ENCODE results near the gene TAS2R42.

DNA sequence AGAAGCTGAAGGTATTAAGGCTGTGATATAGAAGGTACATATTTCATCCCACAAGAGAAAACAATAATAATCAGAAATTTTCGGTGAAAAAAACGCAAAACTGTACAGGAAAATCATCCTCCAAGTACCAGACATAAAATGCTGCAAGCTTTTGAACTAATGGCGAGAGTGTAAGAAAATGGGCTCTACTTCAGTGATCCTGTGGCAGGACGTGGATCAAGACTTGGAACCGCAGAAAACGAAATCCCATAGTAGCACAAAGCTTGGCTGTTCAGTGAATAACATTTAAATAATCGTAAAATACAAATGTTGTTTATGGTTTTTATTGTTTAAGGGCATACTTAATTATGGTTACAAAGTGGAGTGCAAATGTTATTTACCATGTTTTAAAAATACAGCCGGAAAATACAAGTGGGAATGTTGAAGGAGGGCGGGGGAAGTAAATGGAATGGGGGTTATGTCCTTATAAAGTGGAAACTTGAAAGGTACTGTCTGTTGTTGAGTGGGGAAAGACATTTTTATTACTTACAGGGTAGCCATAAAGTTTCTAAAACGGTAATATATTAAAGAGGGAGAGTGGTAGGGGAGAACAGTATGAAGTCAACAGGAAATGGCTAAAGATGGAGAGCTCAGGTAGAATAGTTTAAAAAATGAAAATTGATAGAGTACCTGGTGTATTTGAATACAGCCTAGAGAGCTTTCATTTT is 14.6 kb downstream of the TAS2R42 start:
- TF ChIP-seq EP300 (IDR thresholded peaks at IDR 0.05) (no peak), POLR2A (IDR thresholded peaks at IDR 0.05) (no peak)
- TF ChIP-seq, protein P1, sequence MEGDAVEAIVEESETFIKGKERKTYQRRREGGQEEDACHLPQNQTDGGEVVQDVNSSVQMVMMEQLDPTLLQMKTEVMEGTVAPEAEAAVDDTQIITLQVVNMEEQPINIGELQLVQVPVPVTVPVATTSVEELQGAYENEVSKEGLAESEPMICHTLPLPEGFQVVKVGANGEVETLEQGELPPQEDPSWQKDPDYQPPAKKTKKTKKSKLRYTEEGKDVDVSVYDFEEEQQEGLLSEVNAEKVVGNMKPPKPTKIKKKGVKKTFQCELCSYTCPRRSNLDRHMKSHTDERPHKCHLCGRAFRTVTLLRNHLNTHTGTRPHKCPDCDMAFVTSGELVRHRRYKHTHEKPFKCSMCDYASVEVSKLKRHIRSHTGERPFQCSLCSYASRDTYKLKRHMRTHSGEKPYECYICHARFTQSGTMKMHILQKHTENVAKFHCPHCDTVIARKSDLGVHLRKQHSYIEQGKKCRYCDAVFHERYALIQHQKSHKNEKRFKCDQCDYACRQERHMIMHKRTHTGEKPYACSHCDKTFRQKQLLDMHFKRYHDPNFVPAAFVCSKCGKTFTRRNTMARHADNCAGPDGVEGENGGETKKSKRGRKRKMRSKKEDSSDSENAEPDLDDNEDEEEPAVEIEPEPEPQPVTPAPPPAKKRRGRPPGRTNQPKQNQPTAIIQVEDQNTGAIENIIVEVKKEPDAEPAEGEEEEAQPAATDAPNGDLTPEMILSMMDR (IDR thresholded peaks at IDR 0.05) = no peak
